Stimulated activated CD8-positive, alpha-beta memory T cell treated with anti-CD3 and anti-CD28 coated beads, Interleukin-15, amount 100 ng/mL, for 24 hours (primary cell): ENCODE results near the gene CD74.
"Not testable (repeated sequence)": the region's sequence is repeated elsewhere in the genome, so short reads cannot be mapped to it uniquely, and the experiment has no call there.

Experiments used
- DNase-seq: peaks from one replicate; pipeline ENCODE4 v3.0.0-alpha.2; 2020; ENCODE audit warnings: low read depth

CD74 gene

GRCh38 chr5:150441813-150442698, 29.3 kb upstream of the CD74 start:
- no peak for DNase-seq

GRCh38 chr5:150440948-150441812, 28.5 kb upstream of the CD74 start:
- DNase-seq, result no peak

- DNase-seq, result no peak
Measured at GRCh38 chr5:150438873-150439546, 26.3 kb upstream of the CD74 start.

DNA sequence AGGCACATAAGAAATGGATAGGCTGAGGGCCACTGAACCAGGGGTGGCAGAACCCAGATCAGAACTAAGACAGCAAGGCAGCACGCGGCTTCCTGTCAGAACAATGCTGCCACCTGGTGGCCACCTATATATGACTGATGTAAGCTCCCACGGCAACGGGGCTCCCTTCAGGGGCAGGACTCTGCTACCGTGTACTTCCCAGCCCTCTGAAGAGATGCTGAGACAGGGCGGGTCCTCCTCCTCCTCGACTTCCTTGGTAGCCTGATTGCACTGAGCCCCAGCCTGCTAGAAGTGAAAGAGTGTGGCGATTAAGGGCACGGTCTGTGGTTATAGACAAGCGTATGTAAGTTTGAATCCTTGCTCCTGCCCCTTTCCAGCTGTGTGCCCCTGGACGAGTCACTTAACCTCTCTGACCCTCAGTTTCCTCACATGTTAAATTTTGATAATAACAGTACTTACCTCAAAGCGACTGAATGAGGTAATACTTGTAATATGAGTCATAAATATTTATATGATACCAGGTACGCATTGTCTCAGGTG, 23.5 kb upstream of the CD74 start:
- DNase-seq, result peak; percentile 82

- DNase-seq, result no peak
Measured at GRCh38 chr5:150434464-150434863, 21.8 kb upstream of the CD74 start.

GRCh38 chr5:150431574-150431973, 18.9 kb upstream of the CD74 start:
- no peak for DNase-seq

DNA sequence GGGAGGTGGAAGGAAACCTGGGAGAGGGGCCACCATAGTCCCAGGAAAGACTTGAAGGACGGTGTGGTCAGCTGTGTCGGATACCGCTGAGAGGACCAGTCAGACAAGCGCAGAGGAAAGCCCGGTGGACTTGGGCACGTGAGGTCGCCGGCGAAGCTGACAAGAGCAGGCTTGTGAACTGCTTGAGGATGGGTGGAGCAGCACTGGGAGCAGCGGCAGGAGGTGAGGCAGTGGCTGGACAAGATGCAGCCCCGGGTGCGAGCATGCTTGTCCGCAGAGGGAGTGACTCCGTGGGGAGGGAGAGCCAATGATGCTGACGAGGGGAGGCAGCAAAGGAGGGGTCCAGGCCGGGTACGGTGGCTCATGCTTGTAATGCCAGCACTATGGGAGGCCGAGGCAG, 18.3 kb upstream of the CD74 start:
- DNase-seq, result no peak

DNA sequence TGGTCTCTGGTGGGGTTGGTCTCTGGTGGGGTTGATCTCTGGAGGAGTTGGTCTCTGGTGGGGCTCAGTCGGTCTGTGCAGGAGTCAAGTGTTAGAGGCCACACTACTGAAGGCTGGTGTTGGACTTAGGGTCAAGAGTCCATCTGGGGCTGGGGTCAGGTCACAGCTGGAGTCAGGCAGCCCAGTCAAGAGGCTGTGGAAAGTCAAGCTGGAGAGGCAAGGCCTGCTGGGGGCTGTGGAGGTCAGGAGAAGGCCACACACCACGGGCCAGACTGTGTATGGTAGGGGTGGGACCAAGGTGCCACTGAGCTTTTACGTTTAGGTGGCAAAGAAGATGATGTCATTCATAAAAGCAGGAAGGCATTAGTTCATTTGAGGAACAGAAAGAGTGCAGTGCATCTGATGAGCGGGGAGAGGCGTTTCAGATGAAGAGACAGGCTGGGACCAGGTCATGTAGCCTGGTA, 16.7 kb upstream of the CD74 start:
- no peak for DNase-seq

- no peak for DNase-seq
Measured at GRCh38 chr5:150428978-150429377, 16.3 kb upstream of the CD74 start.

DNA sequence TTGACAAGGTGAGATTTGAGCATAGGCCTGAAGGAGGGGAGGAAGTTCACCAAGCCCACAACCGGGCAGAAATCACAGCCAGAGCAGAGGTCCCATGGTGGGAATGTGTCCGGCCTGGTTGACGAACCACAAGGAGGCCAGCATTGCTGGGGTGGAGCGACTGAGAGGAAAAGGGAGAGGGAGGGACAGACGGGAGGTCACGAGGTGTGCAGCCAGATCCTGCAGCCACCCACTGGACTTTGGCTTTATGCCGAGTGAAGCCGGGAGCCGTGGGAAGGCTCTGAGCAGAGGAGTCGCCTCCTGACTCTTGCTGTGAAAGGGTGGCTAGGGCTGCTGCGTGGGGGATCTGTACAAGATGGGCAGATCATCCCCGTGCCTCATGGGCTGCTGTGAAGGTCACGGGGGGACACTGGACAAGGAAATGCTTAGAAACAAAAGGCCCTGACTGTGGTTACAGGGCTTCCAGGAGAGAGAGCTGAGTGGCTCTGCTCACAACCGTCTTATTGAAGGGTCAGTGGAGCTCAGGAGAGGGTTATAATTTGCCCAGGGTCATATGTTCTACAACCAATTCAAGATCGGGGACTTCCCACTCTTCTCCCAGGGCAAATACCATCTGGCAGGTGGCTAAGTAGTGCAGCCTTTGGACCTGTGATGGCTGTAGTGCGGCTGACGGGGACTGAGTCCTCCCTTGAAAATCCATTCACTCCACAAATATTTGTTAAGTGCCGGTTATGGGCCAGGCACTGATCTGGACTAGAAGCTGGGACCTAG, 15.6 kb upstream of the CD74 start:
- no peak for DNase-seq

DNA sequence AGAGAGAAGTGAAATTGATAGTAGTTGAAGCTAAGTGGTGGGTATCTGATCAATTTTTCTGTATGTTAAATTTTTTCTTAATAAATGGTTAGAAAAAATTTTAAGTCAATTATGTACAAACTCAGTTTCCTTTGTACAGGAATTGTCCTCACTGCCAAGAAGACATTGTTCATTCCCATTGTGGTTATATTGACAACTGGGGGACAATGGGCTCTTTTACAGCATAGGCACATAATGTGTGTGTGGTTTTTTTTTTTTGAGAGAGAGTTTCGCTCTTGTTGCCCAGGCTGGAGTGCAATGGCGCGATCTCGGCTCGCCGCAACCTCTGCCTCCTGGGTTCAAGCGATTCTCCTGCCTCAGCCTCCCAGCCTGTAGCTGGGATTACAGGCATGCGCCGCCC, 13.5 kb upstream of the CD74 start:
- not testable (repeated sequence) for DNase-seq

GRCh38 chr5:150422758-150423157, 10.0 kb upstream of the CD74 start:
- DNase-seq, result no peak

- no peak for DNase-seq
Measured at GRCh38 chr5:150422075-150422474, 9.4 kb upstream of the CD74 start.

- no peak for DNase-seq
Measured at GRCh38 chr5:150419630-150420270, 7.0 kb upstream of the CD74 start.

GRCh38 chr5:150413902-150414790, 1.4 kb upstream of the CD74 start:
- DNase-seq, result not testable (repeated sequence)

DNA sequence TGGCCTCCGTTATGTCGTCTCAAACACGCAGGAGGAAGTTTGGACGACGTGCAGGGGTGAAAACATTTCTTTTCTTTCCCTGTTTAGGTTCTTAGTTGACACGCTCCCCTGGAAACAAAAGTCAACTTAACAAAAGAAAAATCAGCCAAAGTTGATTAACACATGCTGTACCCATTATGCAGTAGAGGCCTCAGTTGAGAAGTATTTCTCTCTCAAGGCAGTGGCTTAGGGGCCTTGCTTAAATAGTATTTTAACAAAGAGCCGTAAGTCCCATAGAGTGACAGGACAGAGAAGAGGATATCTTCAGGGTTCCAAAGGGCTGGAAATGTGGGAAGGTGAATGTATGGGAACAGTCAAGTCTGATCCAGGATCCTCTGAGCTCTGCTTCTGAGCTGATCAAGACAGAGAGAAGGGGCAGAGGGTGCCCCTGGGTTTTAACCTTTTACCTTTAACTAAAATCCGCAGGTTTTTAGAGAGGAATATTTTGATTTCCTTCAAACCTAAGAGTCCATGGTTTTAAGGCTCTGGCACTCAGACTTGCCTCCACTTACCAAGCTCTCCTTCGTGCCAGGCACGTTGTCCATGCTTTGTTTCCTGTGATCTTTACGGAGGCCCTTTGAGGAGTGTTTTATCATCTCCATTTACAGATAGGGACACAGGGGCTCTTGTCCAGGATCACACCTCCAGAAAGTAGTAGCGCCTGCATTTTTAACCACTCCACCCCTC, 629 bp upstream of the CD74 start:
- DNase-seq, result no peak

- no peak for DNase-seq
Measured at GRCh38 chr5:150411245-150411979, 1.3 kb downstream of the CD74 start.

DNA sequence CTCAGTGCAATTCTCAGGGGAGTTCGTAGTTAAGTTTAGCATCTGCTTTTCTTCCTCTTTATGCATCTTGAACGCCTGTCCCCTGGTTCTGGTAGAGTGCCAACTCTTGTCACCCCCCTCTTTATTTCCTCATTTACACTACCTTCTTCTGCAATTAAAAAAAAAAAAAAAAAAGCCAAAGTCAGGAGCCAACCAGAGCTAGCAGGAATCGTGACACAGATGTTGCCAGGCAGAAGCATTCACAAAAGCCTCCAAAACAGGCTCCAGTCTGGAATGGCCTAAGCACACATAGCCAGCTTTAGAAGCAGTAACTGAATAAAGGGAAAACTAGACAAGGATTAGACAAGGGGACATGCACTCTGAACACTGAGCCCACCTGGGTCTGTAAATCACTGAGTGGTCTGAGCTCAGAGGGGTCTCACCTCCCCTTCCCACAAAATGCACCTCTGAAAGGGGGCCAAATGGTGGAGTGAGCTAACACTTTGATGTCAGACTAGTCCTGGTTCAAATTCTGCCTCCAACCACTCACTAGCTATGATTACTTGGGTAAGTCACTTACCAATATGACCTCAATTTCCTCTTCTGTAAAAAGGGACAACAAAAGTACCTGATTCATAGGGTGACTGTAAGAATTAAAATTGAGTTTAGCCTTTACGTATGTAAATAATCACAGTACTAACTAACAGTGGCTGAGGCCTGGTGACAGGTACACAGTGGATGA, 2.0 kb downstream of the CD74 start:
- no peak for DNase-seq
